Suppressor macrophage treated with lipopolysaccharide for 4 hours (primary cell): ENCODE measurements around the gene COL5A1.
"Not testable (repeated sequence)": the region's sequence is repeated elsewhere in the genome, so short reads cannot be mapped to it uniquely, and the experiment has no call there.

Experiments used
- DNase-seq: peaks from one replicate; pipeline ENCODE4 v3.0.0-alpha.2; 2020

The COL5A1 gene

DNA sequence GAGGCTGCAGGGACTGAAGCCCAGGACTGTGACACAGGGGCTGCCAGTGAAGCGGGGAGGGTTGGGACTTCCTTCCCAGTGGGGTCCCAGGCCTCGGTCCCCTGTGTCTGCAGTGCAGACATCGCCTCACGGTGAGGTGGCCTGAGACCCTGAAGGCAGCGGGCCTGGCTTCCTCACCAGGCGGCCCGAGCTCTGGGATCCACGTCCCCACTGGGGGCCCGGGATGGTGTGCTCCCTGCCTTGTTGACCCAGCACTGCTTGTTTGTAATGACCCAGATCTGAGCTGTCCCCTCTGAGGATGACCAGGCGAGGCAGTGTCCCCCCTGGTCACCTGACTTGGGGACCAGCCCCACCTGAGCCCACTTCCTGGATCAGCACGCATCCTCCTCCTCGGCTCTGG is 53.1 kb downstream of the COL5A1 start:
- DNase-seq: no peak

DNA sequence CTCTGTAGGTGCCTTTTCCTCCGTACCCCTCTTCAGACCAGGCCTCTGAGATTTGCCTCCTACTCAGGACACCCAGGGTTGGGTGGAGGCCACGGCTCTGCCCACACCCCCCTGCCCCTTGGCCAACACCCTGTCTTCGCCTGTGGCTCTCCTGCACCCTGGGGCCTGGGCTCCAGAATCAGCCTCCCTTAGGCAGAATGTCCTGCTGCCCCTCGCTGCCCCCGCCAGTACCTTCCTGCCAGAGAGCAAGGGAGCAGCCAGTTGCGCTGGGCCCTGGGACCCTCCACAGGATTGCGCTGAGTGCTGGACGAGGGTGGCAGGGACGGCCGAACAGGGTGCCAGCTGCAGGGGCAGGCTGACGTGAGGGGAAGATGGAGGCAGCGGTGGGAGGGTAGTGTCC is 53.5 kb downstream of the COL5A1 start:
- DNase-seq: no peak

DNA sequence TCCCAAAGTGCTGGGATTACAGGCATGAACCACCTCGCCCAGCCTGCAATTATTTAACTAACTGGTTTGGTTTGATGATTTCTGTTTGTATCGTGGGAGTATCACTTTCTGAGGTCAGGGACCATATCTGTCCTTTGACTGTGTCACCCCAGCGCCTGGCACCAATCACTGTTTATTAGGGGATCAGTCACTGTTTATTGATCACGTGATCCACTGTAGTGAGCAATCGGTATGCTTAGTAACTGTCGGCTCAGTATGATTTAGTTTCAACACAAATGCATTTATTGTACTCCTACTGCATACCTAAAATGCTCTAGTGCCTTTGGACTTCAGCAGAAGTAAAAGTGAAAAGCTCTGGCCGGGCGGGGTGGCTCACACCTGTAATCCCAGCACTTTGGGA is 54.8 kb downstream of the COL5A1 start:
- DNase-seq: no peak

DNA sequence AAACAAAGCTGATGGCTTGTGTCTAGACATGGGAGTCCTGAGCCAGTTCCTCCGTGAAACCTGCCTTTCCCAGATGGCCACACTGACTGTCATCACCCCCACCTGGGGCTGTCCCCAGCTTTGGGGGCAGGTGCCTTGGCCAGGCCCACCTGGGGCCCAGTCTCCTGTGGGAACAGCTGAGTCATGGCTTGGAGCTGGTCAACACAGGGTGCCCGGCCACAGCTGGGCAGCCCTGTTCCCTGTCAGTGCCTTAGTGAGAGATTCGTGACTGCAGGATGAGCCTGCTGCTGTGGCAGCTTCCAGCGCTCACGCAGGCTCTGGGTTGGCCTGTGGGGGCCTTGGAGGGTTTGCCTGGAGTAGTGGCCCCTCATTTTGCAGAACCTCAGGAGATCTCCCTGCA is 56.5 kb downstream of the COL5A1 start:
- no peak for DNase-seq

DNA sequence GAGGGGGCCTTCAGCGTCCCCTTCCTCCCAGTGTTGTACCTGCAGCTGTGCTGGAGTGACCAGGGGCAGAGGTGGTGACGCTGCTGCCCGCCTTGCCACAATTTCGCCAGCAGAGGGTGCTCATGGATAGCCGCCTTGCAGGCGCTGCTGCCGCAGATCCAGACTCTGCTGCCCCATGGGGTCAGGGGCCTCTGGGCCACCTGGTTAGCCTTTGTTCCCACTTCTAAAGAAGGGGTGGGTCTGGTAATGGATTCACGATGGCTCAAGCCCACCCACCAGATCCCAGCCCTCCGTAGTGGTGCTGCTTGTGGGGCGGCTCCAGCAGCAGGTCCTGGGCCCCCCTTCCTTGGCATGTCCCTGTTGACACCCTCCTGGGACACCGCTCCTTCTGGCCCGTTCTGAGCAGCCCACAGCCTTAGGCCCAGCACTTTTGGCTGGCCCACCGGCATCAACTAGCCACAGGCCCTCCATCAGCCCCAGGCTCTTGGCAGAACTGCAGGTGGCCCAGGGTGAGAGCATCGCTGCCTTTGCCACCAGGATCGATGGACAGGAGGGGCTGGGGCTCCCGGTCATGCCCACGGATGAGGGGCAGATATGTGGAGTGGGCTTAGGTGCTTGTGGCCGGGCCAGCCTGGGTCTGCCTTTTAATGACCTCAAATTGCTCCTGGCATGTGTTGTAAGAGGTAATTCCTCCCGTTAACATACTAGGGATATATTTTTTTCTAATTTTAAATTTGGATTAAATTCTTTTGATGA is 57.2 kb downstream of the COL5A1 start:
- DNase-seq: peak; percentile 76

DNA sequence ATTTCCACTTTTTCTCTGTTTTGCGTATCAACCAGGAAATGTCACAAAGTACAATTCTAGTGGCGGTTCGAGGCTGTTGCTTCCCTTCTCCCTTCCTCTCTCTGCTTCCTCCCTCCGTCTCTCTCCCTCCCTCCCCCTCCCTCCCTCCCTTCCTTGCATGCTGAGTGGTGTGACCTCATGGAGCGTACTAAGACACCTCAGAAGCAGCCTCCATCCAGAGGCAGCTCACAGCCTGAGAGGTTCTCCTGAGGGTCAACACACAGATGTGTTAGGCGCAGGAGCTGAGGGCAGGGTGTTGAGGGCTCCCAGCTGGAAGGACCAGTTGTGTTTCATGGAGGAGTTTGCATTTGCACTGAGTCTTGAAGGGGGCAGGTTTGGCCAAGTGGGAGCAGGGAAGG is 57.7 kb downstream of the COL5A1 start:
- no peak for DNase-seq

DNA sequence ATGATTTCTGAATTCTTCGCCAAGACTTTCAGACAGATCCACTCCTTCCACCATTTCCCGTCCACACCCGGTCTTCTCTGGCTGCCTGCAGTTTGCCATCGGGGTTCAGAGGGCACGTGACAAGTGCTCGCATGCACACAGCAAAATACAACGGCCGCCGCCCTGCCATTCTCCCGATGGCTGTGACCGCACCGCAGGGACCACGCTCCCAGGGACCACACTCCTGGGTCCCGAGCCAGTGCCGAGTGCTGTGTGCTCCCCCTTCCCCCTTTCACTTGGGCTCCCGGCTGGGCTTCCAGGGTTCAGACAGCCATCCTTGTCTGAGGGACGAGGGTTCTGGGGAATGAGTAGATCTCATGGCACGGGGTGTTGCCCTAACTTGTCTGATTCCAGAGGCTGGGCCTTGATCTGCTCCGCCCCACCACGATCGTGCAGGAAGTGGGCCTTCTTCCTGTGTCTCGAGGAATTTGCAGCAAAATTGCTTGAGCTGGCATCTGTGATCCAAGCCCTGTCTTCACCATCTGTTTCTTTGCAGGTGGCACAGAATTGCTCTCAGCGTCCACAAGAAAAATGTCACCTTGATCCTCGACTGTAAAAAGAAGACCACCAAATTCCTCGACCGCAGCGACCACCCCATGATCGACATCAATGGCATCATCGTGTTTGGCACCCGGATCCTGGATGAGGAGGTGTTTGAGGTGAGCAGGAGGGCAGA is 59.2 kb downstream of the COL5A1 start:
- no peak for DNase-seq

DNA sequence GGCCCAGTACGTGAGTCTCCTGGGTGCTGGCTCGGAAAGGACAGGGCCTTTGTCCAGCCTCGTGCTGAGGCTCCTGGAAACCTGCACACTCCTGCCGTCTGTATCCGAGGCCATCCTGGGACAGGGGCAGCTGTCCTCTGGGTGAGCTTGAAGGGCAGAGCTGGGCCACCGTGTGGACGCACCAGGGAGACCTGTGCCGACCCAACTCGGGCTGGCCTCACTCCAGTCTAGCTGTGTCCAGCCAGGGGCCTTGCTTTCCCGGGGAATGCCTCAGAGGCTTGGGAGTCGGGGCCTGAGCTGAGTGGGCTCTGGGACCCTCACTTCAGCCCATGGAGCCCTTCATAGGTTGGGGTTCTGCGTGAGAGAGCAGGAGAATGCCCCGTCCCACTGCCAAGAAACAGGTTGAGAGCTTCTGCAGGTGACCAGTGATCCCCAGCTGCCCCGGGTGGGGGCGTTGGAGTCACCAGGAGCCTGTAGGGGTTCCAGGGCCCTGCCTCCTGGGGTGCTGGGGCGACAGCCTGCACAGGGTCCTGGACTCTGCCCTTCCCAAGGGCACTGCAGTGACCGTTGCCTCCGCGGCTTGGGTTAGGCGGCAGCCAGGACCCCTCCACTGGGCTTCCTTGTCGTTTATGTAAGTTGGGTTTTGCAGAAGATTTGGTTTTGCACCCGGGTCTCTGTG is 60.1 kb downstream of the COL5A1 start:
- no peak for DNase-seq

DNA sequence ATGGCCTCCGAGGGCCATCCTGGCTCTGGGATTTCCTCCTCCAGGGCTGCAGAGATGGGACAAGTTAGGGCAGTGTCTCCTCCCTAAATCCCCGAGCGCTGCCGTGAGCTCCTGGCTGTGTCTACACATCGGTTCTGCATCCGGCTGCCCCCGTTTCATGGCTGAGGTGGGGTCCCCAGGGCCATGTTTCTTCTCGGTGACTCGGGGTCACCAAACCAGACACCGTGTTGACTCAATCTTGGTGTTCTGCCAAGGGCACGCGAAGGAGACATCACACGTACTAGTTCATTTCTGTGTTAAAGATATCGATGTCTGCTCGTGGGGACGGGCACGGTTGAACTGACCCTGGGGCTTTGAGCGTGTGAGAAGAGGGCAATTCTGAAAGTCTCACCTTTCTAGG is 60.7 kb downstream of the COL5A1 start:
- DNase-seq: no peak

DNA sequence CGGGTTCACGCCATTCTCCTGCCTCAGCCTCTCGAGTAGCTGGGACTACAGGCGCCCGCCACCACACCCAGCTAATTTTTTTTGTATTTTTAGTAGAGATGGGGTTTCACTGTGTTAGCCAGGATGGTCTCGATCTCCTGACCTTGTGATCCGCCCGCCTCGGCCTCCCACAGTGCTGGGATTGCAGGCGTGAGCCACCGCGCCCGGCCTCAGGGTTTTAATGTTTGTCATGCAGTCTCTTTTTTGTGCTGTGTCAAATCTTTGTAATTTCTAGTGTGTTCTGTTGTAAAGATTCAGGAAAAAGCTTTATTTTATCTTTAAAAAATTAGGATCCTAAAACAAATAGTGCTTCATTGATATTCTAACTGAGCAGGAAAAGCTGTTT is 62.1 kb downstream of the COL5A1 start:
- not testable (repeated sequence) for DNase-seq

DNA sequence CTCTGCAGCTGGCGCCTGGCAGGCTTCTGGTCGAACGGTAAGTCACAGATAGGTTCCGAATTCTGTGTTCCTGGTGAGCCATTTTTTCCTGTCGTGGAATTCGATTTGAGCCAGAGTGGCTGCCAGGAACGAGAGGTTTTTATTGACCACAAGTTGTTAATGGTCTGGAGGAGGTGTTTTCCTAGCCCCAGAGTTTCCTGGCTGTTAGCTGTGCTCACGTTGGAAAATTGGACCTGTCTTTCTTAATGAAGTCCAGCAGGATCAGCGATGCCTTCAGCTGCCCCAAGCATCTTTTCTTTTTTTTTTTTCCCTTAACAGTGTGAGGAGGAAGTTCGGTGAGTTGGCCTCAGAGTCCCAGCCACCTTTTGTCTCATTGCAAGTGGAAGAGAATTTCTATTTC is 62.9 kb downstream of the COL5A1 start:
- no peak for DNase-seq

DNA sequence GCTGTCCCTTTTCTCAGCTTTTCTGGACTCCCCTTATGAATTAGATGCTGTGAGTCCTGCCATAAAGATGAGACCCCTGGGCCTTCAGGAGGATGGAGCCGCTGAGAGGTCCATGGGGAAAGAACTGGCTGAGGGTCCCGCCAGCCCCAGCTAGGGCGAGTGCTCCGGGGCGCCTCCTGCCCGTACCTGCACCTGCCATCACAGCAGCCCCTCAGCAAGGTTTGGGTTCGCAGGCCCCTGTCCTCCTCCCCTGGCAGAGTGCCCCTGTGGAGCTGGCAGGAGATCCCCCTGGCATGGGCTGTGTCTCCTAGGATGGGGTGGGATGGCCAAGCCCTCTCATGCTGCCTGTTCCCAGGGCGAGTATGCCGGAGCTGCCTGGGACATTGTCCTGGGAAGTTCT is 64.2 kb downstream of the COL5A1 start:
- no peak for DNase-seq

DNA sequence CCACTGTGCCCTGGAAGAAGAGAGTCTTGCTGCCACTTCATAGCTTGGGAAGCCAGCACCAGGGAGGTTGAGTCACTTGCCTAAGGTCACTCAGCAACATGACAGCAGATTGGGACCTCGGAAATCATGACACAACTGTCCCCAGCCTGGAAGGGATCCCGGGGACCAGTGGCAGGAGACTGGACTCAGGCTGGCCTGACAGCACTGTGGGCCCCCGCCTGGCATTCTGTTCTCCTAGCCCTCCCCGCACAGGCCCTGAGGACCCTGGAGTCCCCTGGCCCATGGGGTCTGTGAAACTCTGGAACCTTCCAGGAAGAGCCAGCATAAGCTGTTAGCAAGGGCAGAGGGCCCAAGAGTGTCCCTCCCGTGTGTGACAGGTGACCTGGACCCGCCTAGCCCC is 64.9 kb downstream of the COL5A1 start:
- DNase-seq: no peak

DNA sequence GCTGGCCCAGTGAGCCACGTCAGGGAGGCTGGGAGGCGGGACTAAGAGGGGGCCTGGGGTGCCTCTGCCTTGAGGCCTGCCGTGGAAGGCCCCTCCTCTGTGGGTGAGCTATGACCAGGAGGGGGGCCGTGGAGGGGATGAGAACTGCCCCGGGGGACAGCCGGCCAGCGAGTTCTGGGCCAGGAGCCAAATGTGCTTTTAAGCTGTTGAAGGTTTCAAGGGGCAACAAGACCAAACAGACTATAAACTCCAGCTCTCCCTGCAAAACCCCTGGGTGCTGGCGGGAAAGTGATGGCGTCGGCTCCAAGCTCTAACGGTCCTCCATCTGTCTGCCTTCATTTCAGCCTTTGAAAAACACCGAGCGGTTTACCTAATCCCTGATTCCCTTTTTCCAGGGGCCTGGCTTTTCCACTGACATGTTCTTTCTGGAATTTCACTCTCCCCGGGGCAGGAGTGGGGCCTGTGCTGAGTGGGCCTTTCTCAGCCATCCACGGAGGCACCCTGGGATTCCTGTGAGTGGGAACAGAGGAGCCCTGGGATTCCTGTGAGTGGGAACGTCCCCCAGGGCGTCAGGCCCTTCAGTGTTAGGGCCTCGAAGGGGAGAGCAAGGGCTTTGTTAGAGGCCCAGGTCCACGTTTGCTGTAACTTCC is 65.6 kb downstream of the COL5A1 start:
- no peak for DNase-seq

DNA sequence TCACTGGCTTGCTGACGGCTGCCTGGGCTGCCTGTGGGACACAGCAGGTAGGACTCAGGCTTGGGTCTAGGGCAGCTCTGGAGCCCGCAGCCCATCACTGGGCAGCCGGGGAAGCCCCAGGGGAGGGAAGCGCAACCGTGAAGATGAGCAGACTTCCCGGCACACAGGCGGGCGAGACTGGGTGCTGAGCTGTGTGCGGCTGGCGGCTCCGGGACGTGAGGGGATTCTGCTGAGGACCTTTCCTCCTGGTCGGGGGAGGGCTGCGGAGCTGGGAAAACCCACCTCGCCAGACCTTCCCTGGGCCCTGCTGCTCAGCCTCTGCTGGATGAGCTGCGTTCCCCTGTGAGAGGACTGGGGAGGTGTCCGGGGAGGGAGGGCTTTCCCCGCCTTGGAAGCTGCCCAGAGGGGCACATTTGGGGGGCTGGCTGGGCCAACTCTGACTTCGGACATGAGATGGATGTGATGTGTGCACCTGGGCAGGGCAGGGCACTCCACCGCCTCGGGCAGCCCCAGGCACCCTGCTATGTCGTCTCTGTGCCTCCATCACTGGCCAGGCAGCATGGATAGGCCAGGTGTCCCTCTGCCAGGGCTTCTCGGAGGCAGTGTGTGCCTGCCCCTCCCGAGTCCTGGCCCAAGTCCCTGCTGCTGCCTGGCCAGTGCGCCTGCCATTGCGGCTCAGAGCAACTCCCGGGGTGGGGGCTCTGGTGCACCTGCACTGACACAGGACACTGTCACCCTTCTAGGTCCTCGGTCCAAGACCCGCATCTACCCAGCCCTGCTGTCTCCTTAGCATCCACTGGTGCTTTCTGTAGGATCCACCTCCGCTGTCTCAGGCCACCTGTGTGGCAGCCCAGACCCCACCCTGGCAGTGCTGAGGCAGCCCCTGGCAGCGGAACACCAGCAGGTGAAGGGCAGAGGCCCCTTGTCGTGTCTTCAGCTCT is 66.4 kb downstream of the COL5A1 start:
- DNase-seq: no peak

DNA sequence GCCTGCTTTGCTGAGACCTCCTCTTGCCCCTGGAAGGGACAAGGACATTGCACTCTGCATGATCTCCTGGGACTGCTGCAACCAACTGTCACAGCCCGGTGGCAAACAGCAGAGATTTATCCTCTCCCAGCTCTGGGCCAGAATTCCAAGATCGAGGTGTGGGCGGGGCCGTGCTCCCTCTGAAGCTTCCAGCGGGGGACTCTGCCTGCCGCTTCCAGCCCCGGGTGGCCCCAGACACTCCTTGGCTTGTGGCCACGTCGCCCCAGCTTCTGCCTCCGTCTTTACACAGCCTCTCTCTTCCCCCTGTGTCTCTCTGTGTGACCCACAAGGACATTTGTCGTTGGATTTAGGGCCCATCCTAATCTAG is 67.1 kb downstream of the COL5A1 start:
- no peak for DNase-seq

DNA sequence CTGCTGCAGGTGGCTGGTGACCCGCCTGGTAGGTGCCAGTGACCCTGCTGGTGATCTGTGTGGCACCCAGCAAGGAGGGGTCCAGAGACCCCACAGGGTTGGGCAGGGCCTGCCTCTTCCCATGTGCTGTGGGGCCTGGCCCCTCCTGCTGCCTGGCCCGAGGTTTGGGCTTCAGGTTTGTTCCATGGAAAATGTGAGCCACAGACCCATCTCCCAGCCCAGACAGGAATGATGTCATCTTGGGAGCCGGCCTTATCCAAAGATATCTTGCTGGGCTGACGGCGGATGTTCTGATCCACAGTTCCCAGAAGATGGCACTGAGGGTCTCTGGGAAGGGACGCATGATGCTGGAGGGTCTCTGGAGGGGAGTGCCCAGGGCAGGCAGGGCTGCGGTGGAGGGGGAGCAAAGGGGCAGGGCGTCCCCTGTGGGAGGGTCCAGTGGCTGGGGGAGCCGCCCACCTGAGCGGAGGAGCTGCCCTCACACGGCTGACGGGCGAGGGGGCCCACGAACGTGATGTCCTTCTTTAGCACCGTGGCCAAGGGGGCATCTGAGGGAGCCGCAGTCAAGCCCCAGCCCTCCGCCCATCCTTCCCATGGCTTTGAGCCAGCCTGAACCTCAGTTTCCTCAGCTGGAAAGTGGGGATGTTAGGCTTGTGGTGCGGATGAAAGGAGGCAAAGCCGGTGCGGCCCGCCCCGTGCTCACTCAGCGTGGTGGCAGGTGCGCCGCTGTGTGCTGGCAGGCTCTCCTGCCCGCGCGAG is 68.1 kb downstream of the COL5A1 start:
- no peak for DNase-seq

DNA sequence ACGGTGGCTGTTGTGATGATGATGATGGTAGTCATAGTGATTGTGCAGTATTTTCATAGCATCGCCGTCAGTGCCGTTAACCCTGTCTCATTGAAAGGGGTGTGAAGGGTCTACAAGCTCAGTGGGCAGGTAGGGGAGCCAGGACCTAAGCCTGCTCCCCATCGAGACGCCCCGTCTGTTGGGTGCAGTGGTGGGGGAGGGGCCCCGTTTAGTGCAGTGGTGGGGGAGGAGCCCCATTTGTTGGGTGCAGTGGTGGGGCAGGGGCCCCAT is 68.6 kb downstream of the COL5A1 start:
- DNase-seq: no peak

DNA sequence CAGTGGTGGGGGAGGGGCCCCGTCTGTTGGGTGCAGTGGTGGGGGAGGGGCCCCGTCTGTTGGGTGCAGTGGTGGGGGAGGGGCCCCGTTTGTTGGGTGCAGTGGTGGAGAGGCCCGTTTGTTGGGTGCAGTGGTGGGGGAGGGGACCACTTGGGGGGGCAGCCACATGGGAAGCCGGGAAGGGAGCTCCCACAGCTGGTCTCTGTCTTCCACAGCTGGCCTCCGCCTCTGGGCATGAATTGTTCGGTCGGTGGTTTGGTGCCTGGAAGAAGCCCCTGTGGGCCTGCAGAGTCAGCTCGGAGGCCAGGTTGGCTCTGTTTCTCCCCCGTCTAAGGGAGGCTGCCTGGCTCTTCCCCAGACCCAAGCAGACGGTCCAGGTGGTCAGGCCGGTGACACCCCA is 69.3 kb downstream of the COL5A1 start:
- DNase-seq: no peak

DNA sequence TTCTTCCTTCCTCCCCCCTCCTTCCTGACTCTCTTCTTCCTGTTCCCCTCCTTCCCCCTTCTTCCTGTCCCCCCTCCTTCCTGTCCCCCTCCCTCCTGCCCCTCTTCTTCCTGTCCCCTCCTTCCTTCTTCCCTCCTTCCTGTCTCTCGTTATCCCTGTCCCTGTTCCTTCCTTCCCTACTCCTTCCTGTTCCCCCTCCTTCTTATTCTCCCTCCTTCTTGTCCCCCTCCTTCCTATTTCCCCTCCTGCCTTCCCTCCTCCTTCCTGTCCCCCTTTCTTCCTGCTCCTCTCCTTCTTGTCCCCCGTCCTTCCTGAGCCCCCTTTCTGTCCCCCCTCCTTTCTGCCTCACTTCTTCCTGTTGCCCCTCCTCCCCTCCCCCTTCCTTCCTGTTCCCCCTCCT is 70.6 kb downstream of the COL5A1 start:
- DNase-seq: no peak

DNA sequence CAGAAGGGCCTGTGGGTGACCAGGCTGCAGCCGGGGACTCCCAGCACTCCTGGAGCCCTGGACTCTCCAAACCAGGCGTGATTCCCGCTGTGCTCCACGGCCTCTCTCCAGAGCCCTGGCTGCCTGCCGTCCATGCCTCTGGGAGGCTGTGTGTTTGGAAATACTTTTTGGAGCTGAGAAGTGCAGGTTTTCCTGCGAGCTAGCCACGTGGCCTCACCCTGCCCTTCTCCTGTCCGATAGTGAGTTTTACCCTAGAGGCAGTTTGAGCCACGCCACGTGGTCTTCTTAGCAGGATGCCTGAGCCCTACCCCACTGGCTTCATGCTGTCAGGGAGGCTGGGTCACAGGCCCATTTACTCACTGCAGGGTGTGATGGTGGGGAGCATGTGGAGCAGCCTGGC is 71.3 kb downstream of the COL5A1 start:
- no peak for DNase-seq

DNA sequence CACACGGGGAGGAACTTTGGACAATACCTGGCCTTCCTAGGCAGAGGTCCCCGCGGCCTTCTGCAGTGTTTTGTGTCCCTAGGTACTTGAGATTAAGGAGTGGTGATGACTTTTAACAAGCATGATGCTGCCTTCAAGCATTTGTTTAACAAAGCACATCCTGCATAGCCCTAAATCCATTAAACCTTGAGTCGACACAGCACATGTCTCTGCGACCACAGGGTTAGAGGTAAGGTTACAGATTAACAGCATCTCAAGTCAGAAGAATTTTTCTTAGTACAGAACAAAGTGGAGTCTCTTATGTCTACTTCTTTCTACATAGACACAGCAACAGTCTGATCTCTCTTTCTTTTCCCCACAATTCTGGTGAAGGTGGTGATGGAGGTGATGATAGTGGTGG is 73.9 kb downstream of the COL5A1 start:
- not testable (repeated sequence) for DNase-seq
